ENCODE data around the gene MGMT.

The MGMT gene

DNA sequence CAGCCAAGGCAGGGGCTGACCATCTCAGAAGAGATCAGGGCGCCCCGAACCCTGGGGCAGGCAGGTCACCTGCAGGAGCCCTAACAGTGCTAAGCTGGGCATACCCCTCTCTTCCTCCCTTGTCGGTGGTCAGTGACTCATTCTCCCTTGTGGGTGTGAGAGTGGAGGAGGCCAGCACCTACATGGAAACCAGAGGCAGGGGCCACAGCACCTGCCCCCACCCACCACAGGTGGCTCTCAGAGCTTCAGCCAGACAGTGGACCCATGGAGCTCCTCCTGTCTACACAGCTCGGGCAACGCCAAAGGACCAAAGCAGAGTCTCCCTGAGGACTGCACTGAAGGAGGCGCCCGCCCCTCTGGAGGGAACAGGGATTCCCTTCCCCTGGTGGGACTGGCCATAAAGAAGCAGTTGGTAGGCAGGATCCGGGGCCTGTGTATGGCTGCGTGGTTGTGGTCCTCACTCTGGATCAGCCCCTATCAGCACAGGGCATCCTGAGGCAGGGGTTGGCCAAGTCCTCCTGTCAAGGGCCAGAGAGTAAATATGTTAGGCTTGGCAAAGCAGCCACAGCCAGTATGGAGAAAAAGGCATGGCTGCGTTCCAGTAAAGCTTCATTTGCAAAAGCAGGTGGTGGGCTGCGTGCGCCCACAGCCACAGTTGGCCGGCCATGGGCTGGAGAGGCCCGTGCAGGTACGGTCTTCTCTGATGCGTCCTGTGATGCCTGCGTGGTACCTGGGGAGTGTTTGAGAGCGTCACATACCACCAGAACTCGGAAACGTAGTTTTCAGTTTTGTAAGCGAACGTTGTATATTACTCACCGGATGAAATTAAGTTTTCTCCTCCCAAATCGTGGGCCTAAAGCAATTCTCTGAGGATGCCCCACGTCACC, 298.9 kb downstream of the MGMT start:
- TF ChIP-seq, protein P1, sequence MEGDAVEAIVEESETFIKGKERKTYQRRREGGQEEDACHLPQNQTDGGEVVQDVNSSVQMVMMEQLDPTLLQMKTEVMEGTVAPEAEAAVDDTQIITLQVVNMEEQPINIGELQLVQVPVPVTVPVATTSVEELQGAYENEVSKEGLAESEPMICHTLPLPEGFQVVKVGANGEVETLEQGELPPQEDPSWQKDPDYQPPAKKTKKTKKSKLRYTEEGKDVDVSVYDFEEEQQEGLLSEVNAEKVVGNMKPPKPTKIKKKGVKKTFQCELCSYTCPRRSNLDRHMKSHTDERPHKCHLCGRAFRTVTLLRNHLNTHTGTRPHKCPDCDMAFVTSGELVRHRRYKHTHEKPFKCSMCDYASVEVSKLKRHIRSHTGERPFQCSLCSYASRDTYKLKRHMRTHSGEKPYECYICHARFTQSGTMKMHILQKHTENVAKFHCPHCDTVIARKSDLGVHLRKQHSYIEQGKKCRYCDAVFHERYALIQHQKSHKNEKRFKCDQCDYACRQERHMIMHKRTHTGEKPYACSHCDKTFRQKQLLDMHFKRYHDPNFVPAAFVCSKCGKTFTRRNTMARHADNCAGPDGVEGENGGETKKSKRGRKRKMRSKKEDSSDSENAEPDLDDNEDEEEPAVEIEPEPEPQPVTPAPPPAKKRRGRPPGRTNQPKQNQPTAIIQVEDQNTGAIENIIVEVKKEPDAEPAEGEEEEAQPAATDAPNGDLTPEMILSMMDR (IDR thresholded peaks at IDR 0.05; ENCODE audit: borderline replicate concordance, extremely low read depth, low read length, poor library complexity, severe bottlenecking), result no peak
- no peak for TF ChIP-seq EZH2 (IDR thresholded peaks at IDR 0.05; ENCODE audit: borderline replicate concordance, low read depth, low read length, severe bottlenecking)
- no peak overlapping the region for H3K27ac ChIP-seq (ENCODE audit: low read length)
- no peak overlapping the region for H3K4me2 ChIP-seq (ENCODE audit: insufficient read depth, low read length)
- H3K9ac ChIP-seq (ENCODE audit: low read depth, low read length), result no peak overlapping the region
- H3K36me3 ChIP-seq (ENCODE audit: insufficient read depth, low read length), result peaks cover 16% of the 10 kb centered on the region
- H3K9me3 ChIP-seq (ENCODE audit: insufficient read depth, low read length, severe bottlenecking), result no peaks in the 10 kb centered on the region
- DNase-seq (no peak), ATAC-seq (ENCODE audit: insufficient read depth, low read depth) (no peak)
- no peaks in the 10 kb centered on the region for H4K20me1 ChIP-seq (ENCODE audit: insufficient read depth, low read length)
- H3K79me2 ChIP-seq (ENCODE audit: insufficient read depth, low read length), result no peaks in the 10 kb centered on the region
- no peaks in the 10 kb centered on the region for H3K4me1 ChIP-seq (ENCODE audit: insufficient read depth, low read length)
- no peak overlapping the region for H3K4me3 ChIP-seq (ENCODE audit: low read depth in 1 of 2, low read length in 2 of 2)
- H2AFZ ChIP-seq (ENCODE audit: low read depth, low read length), result no peak overlapping the region
- H3K27me3 ChIP-seq (ENCODE audit: insufficient read depth, low read length, poor library complexity), result no peaks in the 10 kb centered on the region

DNA sequence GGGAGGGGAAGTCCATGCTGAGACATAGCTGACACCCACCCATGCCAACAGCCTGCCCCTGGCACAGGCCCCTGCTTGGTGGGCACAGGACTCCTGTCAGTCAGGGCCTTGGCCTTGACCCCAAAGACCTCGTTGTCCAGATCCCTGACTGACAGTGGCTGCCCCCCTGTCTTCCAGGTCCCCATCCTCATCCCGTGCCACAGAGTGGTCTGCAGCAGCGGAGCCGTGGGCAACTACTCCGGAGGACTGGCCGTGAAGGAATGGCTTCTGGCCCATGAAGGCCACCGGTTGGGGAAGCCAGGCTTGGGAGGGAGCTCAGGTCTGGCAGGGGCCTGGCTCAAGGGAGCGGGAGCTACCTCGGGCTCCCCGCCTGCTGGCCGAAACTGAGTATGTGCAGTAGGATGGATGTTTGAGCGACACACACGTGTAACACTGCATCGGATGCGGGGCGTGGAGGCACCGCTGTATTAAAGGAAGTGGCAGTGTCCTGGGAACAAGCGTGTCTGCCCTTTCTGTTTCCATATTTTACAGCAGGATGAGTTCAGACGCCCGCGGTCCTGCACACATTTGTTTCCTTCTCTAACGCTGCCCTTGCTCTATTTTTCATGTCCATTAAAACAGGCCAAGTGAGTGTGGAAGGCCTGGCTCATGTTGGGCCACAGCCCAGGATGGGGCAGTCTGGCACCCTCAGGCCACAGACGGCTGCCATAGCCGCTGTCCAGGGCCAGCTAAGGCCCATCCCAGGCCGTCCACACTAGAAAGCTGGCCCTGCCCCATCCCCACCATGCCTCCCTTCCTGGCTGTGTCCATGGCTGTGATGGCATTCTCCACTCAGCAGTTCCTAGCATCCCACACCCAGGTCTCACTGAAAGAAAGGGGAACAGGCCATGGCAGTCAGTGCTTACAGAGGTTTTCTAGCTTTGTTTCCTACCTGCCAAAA, 299.8 kb downstream of the MGMT start:
- Histone ChIP-seq H3K79me2 (ENCODE audit: insufficient read depth, low read length) (no peaks in the 10 kb centered on the region), H3K27ac (ENCODE audit: low read length) (no peak overlapping the region), H3K4me2 (ENCODE audit: insufficient read depth, low read length) (no peak overlapping the region), H3K9ac (ENCODE audit: low read depth, low read length) (no peak overlapping the region), H3K4me3 (ENCODE audit: low read depth in 1 of 2, low read length in 2 of 2) (no peak overlapping the region), H3K4me1 (ENCODE audit: insufficient read depth, low read length) (no peaks in the 10 kb centered on the region), H3K36me3 (ENCODE audit: insufficient read depth, low read length) (peaks cover 21% of the 10 kb centered on the region), H2AFZ (ENCODE audit: low read depth, low read length) (no peak overlapping the region), H4K20me1 (ENCODE audit: insufficient read depth, low read length) (no peaks in the 10 kb centered on the region), H3K27me3 (ENCODE audit: insufficient read depth, low read length, poor library complexity) (no peaks in the 10 kb centered on the region), H3K9me3 (ENCODE audit: insufficient read depth, low read length, severe bottlenecking) (no peaks in the 10 kb centered on the region)
- TF ChIP-seq, protein P1 (IDR thresholded peaks at IDR 0.05; ENCODE audit: borderline replicate concordance, extremely low read depth, low read length, poor library complexity, severe bottlenecking), result no peak
- no peak for TF ChIP-seq EZH2 (IDR thresholded peaks at IDR 0.05; ENCODE audit: borderline replicate concordance, low read depth, low read length, severe bottlenecking)
- DNase-seq (no peak), ATAC-seq (ENCODE audit: insufficient read depth, low read depth) (no peak)

DNA sequence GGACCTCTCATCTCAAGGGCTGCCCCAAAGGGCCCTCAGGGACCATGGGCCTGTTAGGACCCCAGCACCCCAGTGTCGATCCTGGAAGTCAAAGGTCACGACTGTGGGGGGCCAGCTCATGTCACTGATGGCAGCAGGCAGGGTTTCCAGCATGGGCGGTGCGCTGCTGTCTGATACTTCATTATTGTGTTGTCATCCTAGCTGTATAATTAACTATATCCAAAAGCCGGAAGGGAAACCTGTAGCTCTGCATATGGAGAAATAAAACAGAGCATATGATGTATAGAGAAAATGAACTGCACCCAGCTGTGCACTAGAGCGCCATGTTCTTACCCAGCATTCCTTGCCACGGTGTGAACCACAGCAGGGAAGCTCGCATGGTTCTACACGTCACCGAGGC, 300.7 kb downstream of the MGMT start:
- ATAC-seq (ENCODE audit: insufficient read depth, low read depth) (no peak), DNase-seq (no peak)
- H3K4me2 ChIP-seq (ENCODE audit: insufficient read depth, low read length), result no peak overlapping the region
- no peak overlapping the region for H3K4me3 ChIP-seq (ENCODE audit: low read depth in 1 of 2, low read length in 2 of 2)
- no peaks in the 10 kb centered on the region for H3K9me3 ChIP-seq (ENCODE audit: insufficient read depth, low read length, severe bottlenecking)
- peaks cover 24% of the 10 kb centered on the region for H3K36me3 ChIP-seq (ENCODE audit: insufficient read depth, low read length)
- no peak overlapping the region for H2AFZ ChIP-seq (ENCODE audit: low read depth, low read length)
- H3K9ac ChIP-seq (ENCODE audit: low read depth, low read length), result no peak overlapping the region
- no peaks in the 10 kb centered on the region for H3K4me1 ChIP-seq (ENCODE audit: insufficient read depth, low read length)
- H3K27me3 ChIP-seq (ENCODE audit: insufficient read depth, low read length, poor library complexity), result no peaks in the 10 kb centered on the region
- H4K20me1 ChIP-seq (ENCODE audit: insufficient read depth, low read length), result no peaks in the 10 kb centered on the region
- no peaks in the 10 kb centered on the region for H3K79me2 ChIP-seq (ENCODE audit: insufficient read depth, low read length)
- H3K27ac ChIP-seq (ENCODE audit: low read length), result no peak overlapping the region
- TF ChIP-seq, protein P1 (IDR thresholded peaks at IDR 0.05; ENCODE audit: borderline replicate concordance, extremely low read depth, low read length, poor library complexity, severe bottlenecking), result no peak
- no peak for TF ChIP-seq EZH2 (IDR thresholded peaks at IDR 0.05; ENCODE audit: borderline replicate concordance, low read depth, low read length, severe bottlenecking)
